C4-2B (cell line): Measurements from ENCODE around the gene FBN3.

Experiments
- H3K27ac ChIP-seq: fragments of 450-650 bp; 2 replicates; pipeline ENCODE4 v1.5.1; 2017
- ZFX ChIP-seq: fragments of 450-650 bp; IDR thresholded peaks from 2 replicates; pipeline ENCODE4 v1.6.1; 2017
- TF ChIP-seq, protein P1 (sequence below): fragments of 450-650 bp; conservative IDR thresholded peaks from 2 replicates; pipeline ENCODE4 v1.5.1; 2017; ENCODE audit warnings: mild to moderate bottlenecking

The FBN3 gene

DNA sequence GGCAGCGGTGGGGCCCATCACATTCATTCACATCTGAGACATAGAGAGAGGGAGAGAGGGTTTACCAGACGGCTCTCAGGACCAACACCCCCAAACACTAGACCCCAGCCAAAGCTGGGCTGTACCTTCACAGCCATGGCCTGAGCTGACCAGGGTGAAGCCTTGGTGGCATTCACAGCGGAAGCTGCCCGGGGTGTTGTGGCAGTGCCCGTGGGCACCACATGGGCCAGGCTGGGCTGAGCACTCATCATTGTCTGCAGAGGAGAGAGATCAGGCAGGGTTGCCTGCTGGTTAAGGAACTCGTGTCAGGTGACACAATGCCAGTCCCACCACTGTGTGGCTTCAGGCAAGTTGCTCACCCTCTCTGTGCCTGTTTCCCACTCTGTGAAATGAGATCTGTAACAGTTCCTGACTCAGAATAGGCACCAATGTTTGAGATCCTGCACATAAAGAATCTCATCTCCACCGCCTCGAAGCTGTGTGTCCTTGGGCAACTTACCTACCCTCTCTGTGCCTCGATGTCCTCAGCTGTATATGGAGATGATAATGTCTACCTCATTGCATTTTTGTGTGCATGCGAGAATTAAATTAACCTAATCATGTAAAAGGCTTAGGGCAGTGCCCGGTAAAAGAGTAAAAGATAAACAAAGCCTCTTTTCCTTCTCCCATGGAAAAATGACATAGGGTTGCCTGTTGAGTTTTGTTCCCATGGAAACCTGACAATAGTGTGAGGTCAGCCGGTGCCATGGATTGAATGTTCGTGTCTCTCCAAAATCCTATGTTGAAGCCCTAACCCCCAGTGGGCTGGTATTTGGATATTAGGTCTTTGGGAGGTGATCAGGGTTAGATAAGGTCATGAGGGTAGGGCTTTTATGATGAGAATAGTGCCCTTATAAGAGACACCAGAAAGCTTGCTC lies 74.0 kb downstream of the FBN3 start:
- TF ChIP-seq ZFX, result no peak
- TF ChIP-seq, protein P1, sequence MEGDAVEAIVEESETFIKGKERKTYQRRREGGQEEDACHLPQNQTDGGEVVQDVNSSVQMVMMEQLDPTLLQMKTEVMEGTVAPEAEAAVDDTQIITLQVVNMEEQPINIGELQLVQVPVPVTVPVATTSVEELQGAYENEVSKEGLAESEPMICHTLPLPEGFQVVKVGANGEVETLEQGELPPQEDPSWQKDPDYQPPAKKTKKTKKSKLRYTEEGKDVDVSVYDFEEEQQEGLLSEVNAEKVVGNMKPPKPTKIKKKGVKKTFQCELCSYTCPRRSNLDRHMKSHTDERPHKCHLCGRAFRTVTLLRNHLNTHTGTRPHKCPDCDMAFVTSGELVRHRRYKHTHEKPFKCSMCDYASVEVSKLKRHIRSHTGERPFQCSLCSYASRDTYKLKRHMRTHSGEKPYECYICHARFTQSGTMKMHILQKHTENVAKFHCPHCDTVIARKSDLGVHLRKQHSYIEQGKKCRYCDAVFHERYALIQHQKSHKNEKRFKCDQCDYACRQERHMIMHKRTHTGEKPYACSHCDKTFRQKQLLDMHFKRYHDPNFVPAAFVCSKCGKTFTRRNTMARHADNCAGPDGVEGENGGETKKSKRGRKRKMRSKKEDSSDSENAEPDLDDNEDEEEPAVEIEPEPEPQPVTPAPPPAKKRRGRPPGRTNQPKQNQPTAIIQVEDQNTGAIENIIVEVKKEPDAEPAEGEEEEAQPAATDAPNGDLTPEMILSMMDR, result no peak
- no peak overlapping the region for H3K27ac ChIP-seq

DNA sequence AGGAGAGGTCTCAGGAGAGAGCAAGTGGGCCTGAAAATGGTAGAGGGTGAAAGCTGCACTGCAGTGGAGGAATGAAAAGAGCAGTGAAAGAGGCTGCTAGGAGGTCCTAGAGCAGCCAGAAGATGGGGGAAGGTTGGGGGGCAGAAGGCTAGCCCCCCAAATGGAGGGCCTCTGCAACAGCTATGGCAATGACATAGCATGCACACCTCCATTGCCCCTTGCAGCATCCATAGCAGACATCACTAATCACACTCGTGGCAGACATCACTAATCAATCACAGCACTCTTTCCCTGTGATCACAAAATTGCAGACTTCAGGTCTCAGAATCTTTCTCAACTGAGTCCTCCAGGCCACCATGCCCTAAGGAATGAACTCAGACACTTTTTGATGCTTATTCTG lies 74.9 kb downstream of the FBN3 start:
- TF ChIP-seq, protein P1, result no peak
- TF ChIP-seq ZFX, result no peak
- H3K27ac ChIP-seq, result no peak overlapping the region

DNA sequence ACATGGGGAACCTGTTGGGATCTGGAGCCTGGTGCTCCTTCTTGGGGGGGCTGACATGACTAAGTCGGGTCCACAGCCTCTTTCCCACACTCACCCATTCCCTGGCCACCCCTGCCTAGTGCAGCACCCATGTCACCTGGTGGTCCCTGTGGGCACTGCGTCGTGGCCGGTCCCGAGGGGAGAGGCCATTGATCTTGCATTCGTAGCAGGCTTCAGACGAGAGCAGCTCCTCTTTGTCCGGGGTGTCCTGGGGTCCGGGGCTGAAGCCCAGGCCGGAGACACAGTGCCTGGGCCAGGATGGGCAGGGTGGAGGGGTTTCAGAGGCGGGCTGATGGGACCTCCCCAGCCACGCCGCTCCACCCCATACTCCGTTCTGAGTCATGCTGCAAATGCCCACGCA lies 77.5 kb downstream of the FBN3 start:
- H3K27ac ChIP-seq, result no peak overlapping the region
- no peak for TF ChIP-seq ZFX
- TF ChIP-seq, protein P1, result no peak

DNA sequence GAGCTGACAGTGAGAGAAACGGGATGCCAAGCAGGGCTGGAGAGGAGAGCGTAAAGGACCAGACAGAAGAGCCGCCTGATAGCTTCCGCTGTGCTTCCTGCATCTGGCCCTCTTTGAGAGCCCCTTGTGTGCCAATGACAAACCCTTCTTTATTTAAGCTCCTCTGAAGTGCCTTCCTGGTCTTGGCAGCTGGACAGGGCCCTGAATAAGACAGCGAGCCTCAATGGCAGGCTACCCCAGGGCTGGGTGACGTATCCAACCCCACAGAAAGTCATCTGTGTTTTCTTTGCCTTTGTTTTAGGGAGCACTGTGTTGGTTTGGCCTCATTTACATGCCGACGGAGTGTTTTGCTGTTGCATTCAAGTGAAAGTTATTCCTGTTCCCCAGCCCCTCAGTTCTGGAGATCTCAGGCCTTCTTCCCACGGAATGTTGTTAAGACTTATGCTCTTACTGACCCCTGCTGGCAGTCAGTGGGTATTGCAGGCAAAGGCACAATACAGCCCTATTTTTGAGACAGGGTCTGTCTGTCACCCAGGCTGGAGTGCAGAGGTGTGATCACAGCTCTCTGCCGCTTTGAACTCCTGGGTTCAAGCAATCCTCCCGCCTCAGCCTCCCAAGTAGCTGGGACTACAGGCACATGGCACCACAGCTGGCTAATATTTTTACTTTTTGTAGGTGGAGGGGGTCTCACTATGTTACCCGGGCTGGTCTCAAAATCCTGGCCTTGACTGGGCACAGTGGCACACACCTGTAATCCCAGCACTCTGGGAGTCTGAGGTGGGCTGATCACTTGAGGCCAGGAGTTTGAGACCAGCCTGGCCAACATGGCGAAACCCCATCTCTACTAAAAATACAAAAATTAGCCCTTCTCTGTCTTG lies 80.1 kb downstream of the FBN3 start:
- no peak overlapping the region for H3K27ac ChIP-seq
- TF ChIP-seq, protein P1, result peak; percentile 83
- no peak for TF ChIP-seq ZFX

DNA sequence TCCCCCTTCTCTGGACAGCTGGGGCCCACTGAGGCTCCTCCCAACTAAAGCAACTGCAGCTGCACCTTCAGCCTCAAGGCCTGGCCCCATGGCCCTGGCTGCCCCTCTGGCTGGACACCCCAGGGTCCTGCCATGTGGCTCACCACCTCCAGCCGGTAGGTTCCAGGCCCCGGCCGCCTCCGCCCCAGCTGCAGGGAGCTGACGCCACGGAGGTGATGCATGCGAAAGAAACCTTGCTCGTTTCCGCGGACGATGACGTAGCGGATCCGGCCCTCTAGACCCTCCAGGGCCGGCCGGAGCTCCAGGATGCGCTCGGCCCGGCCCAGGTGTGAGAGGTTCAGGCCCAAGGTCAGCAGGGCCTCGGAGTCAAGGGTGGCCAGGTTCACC lies 83.5 kb downstream of the FBN3 start:
- no peak overlapping the region for H3K27ac ChIP-seq
- TF ChIP-seq ZFX, result no peak
- TF ChIP-seq, protein P1, result no peak

DNA sequence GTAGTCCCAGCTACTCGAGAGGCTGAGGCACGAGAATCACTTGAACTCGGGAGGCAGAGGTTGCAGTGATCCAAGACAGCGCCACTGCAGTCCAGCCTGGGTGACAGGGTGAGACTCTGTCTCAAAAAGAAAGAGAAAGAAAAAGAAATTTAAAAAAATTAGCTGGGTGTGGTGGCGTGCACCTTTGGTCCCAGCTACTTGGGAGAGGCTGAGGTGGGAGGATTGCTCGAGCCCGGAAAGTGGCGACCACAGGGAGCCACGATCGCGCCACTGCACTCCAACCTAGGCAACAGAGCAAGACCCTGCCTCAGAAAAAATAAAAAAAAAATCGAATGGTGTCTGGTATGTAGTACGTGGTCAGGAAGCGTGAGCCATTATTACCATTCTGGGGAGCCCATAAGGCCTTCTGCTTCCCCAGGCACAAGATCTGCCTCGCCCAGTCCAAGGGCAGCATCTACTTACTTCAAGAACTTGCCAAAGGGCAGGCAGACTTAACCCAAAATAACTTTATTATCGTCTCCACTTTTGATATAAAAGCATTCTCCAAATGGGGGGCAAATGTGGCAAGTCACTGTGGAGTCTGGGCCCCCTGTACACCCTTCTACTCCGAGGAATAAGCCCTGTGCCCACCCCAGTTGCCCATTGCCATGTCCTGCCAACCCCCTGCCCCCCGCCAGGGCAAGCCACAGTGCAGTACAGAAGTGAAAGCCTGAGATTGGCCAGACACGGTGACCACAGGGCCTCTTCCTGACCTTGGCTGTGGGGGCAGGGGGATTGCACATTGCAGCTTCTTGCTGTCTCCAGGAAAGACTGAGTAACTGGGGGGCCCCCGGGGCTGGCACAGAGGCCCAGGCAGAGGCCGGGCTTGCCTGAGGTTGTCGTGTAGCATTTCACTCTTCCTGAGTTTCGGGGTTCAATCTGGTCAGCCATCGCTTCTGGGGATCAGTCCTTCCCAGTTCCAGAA lies 84.2 kb downstream of the FBN3 start:
- TF ChIP-seq ZFX, result no peak
- TF ChIP-seq, protein P1, result no peak
- no peak overlapping the region for H3K27ac ChIP-seq
